Peyer's patch (tissue), 4 donors: ENCODE measurements around the gene QPCT.

Source experiments
- CTCF ChIP-seq, 6 experiments: fragments of 450-650 bp in 4 of 6; fragments of 200-600 bp in 2 of 6; sonication (generic) in 1 of 6; IDR thresholded peaks; one replicate each; pipeline ENCODE4 v1.5.1; 2017 to 2019; ENCODE audit warnings: antibody characterized with exemption in 6 of 6, mild to moderate bottlenecking in 3 of 6, moderate library complexity in 1 of 6
- POLR2A ChIP-seq, 2 donors: fragments of 450-650 bp; IDR thresholded peaks; one replicate each; pipeline ENCODE4 v1.5.1; 2017; ENCODE audit warnings: antibody characterized with exemption in 2 of 2, mild to moderate bottlenecking in 2 of 2, moderate library complexity in 2 of 2

GRCh38 chr2:37324536-37324785, 20.0 kb upstream of the QPCT start:
- no peak for TF ChIP-seq CTCF (IDR thresholded peaks at IDR 0.05)
- peak; percentile 21 to 45 for TF ChIP-seq POLR2A (IDR thresholded peaks at IDR 0.05)
